ENCODE measurements around the gene PLXNC1. TPM values are rescaled to one million over a fixed set of nuclear protein-coding genes. Genes with fewer than 3 reads are reported as not detected.

PLXNC1 gene
- total RNA-seq, result 4.4 TPM
- long read RNA-seq, partial matches to known transcripts, result 0 of 8 reads
- long read RNA-seq, other reads (novel, unspliced or antisense), result 5 of 8 reads

GRCh38 chr12:94147991-94148738 lies at the start of gene PLXNC1:
PLXNC1 (plus strand) TSS chr12:94148577; CDS start chr12:94148972, 395 bp downstream.
- DNase-seq (ENCODE audit: low spot score), result peak; percentile 94
- intact Hi-C loops (cut with DNase I), result loop anchor here (5.0 kb wide), 3 partner anchors 109 to 1189 kb away; no protein-coding TSS in a partner anchor

GRCh38 chr12:94099191-94099590 lies 49.2 kb upstream of the PLXNC1 start:
- intact Hi-C loops (cut with DNase I), result no loop called here
- DNase-seq (ENCODE audit: low spot score), result no peak

DNA sequence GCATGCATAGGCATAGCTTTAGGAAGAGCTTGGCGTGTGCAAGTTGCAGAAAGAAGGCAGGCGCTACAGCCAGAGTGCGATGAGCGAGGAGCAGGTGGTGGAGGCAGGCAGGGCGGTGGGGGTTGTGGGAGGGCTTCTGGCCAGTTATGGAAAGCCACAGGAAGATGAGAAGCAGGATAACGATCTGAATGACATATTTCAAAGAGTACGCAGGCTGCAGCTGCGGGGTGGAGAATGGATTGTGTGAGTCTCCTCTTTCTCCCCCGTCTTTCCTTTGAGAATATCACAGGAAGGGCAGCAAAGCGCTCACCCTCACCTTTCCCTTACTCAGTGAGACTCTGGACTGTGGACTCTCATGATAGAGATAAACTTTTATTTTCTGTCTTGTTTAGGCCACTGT lies 48.7 kb upstream of the PLXNC1 start:
- DNase-seq (ENCODE audit: low spot score), result no peak
- intact Hi-C loops (cut with DNase I), result loop anchor here (5.0 kb wide), 5 partner anchors 107 to 422 kb away; partner anchors contain the start of gene CRADD

GRCh38 chr12:94100211-94100627 lies 48.2 kb upstream of the PLXNC1 start:
- DNase-seq (ENCODE audit: low spot score), result no peak
- intact Hi-C loops (cut with DNase I), result loop anchor here (5.0 kb wide), 5 partner anchors 108 to 423 kb away; partner anchors contain the start of gene CRADD

DNA sequence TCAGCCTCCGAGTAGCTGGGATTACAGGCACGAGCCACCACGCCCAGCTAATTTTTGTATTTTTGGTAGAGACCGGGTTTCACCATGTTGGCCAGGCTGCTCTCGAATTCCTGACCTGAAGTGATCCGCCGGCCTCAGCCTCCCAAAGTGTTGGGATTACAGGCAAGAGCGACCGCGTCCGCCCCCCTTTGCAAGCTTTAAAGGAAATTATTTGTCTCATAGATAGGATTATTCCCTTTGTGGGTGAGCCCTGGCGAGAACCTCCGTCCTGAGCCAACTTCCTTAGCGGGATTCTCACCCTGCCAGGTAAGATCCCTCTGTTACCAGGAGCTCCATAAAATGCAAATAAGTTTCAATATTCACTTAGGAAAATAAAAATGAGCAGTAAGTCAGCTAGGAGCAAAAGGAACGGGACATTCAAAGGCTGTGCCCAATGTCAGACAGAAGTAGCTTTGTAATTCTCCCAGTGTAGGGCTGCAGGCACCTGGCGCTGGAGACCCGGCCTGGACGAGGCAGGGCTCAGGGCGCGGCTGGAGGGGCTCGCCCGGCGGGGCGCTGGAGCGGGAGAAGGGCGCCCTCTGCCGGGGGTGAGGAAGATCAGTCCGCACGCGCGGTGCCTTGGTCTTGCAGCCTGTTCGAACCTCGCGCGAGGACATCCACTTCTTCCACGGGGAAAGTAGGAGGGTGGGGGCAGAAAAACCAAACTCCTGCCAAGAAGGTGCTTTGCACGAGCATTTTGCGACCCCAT lies 47.2 kb upstream of the PLXNC1 start:
- intact Hi-C loops (cut with DNase I), result loop anchor here (5.0 kb wide), 5 partner anchors 109 to 424 kb away; partner anchors contain the start of gene CRADD

DNA sequence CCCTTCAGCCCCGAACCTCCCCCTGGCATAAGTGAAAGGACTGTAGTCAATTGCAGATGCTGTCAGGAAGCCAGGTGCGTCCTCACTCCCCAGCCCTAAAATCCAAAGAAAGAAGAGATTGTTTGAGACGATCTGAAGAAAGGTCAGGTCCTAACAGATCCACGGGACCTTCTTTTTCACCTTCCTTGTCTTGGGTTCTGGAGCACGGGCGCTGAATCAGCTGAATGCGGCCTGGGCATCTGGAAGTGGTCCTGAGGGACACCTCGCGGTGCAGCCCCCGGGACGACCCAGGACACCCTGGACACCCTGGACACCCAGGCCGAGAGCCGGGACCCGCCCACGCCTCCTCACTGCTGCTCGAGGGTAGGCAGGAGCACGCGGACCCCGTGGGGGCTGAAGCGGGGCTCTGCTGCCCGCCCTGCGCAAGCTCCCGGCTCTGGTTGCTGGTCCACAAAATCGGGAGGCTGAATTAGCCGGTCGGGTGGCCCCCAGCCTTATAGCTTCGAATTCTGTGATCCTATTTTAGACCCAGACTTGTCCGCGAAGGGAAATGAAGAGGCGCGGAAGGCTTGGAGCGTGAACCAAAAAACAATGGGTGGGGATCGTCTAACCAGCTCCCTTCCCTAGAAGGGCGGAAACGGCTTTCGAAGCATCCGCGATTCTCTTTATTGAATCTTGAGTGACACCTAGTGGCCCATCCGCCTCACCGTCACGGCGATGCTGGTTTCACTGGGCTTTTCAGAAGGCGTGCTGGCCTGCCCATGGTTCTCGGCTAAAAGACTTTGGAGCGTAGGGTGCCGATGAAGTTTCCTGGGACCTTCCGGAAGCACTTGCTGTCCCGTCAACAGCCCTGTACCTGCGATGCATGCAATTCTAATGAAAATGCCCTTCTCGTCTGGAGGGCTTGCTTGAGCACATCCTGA lies 46.4 kb upstream of the PLXNC1 start:
- intact Hi-C loops (cut with DNase I), result loop anchor here (1.0 to 5.0 kb wide), 8 partner anchors 110 to 599 kb away; partner anchors contain the start of gene CRADD
- peak; percentile 91 for DNase-seq (ENCODE audit: low spot score)

More for the DNA sequence above, 47.2 kb upstream of the PLXNC1 start:
- peak; percentile 92 for DNase-seq (ENCODE audit: low spot score)

DNA sequence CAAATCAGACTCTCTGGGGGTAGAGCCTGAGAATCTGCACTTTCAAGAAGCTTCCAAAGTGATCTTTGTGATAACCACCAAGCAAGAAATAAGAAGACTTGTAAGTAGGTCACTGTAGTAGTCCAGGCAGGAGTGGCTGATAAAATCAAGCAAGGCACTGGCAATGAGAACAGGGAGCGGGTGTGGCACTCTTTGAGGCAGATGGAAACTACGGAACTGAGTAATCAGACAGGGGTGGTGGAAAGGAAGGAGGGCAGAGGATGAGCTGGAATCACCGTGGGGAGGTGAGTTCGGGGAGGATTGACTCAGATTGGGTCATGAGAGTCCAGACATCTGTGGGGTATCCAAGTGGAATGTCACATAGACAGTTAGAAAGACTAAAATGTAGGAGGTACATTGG lies 44.4 kb upstream of the PLXNC1 start:
- intact Hi-C loops (cut with DNase I), result loop anchor here (2.0 to 5.0 kb wide), 7 partner anchors 112 to 601 kb away; partner anchors contain the start of gene CRADD
- no peak for DNase-seq (ENCODE audit: low spot score)

DNA sequence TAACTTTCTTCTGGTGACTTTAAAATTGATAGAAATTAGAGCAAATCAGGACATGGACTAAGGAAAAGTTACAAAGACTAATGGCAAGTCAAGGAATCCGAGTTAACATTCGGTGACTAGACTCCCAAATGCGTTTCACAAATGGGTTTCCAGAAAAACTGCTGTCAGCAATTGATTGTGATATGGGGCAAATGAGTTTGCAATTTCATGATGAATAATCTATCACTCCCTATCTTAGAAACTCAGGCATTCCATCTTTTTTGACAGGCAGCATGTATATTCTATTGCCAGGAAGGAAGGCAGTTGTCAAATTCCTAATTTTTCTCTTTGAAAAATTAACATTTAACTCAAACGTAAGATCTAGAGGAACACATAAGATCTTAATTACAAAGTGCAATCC lies 40.5 kb upstream of the PLXNC1 start:
- DNase-seq (ENCODE audit: low spot score), result no peak
- intact Hi-C loops (cut with DNase I), result no loop called here

DNA sequence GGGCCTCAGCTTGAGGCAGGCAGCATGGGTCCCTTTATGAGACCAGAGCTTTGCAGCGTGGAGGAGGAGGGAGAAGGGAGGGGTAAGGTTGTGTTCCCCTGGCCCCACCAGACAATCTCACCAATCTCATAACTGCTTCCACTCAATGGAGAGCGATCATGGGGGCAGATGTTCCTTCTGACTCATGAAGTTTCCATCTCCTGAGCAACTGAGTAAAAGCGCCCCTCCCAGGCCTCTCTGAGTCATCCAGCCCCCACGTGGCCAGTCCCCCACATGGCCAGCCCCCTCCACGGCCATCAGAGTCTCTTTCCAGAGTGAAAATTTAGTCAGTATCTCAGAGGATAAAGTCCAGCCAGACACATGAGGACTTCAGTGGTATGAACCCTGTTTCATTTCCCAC lies 39.2 kb upstream of the PLXNC1 start:
- DNase-seq (ENCODE audit: low spot score), result no peak
- intact Hi-C loops (cut with DNase I), result no loop called here

DNA sequence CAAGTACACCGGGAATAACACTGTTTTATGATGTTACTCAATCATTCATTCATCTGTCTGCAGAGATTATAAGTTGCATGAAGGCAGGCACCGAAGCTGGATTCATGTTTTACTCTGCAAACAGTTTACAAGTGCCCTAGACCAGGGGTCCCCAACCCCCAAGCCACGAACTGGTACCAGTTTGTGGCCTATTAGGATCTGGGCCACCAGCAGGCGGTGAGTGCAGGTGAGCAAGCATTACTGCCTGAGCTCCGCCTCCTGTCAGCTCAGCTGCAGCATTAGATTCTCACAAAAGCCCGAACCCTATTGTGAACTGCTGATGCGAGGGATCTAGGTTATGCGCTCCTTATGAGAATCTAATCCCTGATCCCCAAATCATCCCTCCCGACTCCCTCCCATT lies 38.1 kb upstream of the PLXNC1 start:
- intact Hi-C loops (cut with DNase I), result no loop called here
- no peak for DNase-seq (ENCODE audit: low spot score)

DNA sequence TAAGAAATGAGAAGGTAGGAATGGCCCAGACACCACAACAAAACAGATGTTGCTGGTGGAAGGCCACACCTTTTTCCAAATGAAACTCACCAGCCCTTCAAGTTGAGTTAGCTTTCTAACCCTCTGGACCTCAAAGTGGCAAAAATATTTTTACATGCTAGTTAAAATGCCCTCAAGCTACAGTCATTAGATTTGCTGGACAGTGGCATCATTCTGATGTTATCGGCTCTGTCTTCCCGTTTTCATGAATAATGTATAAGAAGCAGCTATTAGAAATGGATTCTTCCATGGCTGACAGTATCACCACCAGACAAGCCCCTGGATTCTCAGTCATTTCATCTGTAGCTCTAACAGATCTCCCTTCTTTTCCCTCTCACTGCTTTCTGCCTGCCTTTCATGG lies 37.1 kb upstream of the PLXNC1 start:
- intact Hi-C loops (cut with DNase I), result no loop called here
- no peak for DNase-seq (ENCODE audit: low spot score)

- no peak for DNase-seq (ENCODE audit: low spot score)
- intact Hi-C loops (cut with DNase I), result no loop called here
Measured at GRCh38 chr12:94112121-94112520, 36.3 kb upstream of the PLXNC1 start.

DNA sequence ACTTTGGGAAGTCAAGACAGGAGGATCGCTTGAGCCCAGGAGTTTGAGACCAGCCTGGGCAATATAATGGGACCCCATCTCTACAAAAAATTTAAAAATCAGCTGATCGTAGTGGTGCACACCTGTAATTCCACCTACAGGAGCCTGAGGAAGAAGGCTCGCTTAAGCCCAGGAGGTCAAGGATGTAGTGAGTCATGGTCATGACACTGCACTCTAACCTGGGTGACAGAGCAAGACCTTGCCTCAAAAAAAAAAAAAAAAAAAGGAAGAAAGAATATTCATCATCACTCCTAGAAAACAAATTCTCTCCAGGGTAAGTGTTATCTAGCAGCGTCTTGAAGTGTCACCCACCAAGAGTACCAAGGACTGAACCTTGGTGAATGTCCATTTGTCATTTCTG lies 34.2 kb upstream of the PLXNC1 start:
- intact Hi-C loops (cut with DNase I), result no loop called here
- no peak for DNase-seq (ENCODE audit: low spot score)

DNA sequence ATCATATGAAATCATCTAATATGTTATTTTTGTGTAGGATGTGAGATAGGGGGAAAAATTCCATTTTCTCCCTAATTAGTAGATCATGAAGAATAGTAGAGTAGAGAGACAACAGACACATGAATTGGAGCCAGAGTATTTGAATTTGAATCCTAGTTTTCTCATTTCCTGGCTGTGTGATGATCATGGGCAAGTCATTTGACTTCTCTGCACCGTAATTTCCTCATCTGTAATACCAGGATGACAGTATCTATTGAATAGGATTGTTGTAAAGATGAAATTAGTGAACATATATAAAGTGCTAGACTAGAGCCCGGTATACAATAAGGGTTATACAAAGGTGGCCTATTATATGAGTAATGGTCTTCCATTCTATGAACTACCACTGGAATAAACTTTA lies 32.2 kb upstream of the PLXNC1 start:
- intact Hi-C loops (cut with DNase I), result no loop called here
- no peak for DNase-seq (ENCODE audit: low spot score)

DNA sequence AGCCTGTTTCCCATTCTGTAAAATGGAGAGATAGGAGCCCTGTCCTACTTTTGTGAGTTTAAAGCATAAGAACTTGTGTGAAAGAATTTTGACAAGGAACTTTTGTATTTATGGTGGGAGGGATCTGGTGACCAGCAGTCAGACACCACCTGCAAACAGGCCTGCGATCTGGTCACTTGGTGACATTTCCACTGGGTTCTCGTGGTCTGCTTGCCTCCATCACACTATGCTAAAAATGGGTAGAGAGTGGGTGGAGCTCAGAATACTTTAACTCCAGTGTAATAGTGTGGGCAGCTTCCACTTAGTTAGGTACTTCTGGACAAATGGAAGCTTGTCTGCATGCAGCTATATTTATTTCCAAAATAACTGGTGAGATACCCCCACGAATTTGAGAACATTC lies 26.5 kb upstream of the PLXNC1 start:
- no peak for DNase-seq (ENCODE audit: low spot score)
- intact Hi-C loops (cut with DNase I), result no loop called here

DNA sequence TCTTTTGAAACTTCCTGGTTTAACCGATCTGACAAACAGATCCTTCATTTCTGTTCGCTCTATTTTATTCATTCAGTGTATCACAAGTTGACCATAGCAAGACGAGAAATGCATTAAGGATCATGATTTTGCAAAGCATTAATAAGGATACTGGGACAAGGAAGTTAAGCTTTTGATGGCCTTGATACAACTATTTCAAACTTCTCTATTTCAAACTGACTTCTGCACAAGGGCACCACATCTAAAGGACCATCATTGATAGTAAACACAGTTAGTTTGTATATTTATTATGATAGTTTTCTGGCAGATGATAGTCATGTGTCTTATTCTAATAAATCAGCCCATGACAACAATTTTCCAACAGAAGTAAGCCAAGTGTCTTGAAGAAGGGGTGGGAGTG lies 25.8 kb upstream of the PLXNC1 start:
- no peak for DNase-seq (ENCODE audit: low spot score)
- intact Hi-C loops (cut with DNase I), result no loop called here

GRCh38 chr12:94123127-94123526 lies 25.2 kb upstream of the PLXNC1 start:
- DNase-seq (ENCODE audit: low spot score), result no peak
- intact Hi-C loops (cut with DNase I), result no loop called here

DNA sequence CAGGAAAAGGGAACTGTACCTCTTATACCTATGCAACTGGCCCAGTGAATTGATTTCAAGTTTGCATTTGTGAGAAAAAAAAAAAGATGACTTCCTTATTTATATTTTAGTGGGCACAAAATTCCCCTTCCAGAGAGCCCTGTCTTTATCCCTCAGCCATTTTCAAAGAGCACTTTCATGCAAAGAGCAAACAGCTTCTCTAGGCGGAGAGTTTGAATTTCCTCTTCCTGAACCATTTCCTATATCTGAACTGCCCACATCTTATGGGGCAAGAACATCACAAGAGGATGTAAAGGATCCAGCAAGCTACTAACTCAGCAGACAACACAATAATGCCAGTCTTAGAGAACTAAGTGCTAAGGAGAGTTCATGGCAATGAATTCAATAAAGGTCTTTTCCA lies 22.3 kb upstream of the PLXNC1 start:
- intact Hi-C loops (cut with DNase I), result no loop called here
- DNase-seq (ENCODE audit: low spot score), result no peak

Data from cardiac septum (tissue), 1 donor.